Esophagus muscularis mucosa (tissue), 4 donors: ENCODE measurements around the gene ACE2. TPM values are rescaled to one million over a fixed set of nuclear protein-coding genes. Genes with fewer than 3 reads are reported as not detected.

Experiments
- DNase-seq: peaks from one replicate; pipeline ENCODE4 v3.0.0-alpha.2; 2017; ENCODE audit errors: extremely low spot score
- H3K27ac ChIP-seq, 4 donors: fragments of 200-600 bp; sonication (generic); replicated peaks in 1 of 4; 1 replicate in 3 of 4; 2 replicates in 1 of 4; pipeline ENCODE4 v1.5.1; 2016 to 2019; ENCODE audit warnings: mild to moderate bottlenecking in 1 of 4
- H3K27me3 ChIP-seq, 4 donors: fragments of 200-600 bp; sonication (generic); one replicate each; pipeline versions ENCODE4 v1.5.1 to v1.6.0; 2016 to 2019
- H3K36me3 ChIP-seq, 4 donors: fragments of 200-600 bp; sonication (generic); one replicate each; pipeline ENCODE4 v1.5.1; 2016 to 2019
- H3K4me1 ChIP-seq, 4 donors: fragments of 200-600 bp; sonication (generic); one replicate each; pipeline ENCODE4 v1.5.1; 2016 to 2019
- H3K4me3 ChIP-seq, 4 donors: fragments of 200-600 bp; sonication (generic); 1 replicate in 2 of 4; 2 replicates in 2 of 4; pipeline ENCODE4 v1.5.1; 2016 to 2019; ENCODE audit warnings: mild to moderate bottlenecking in 4 of 4, moderate library complexity in 1 of 4
- H3K9me3 ChIP-seq, 4 donors: fragments of 200-600 bp; sonication (generic); 1 replicate in 3 of 4; 2 replicates in 1 of 4; pipeline ENCODE4 v1.5.1; 2016 to 2019
- EP300 ChIP-seq: sonication (generic); formaldehyde crosslinking; IDR thresholded peaks from one replicate; pipeline ENCODE4 v1.6.1; 2017; ENCODE audit warnings: antibody characterized with exemption
- POLR2A ChIP-seq: fragments of 450-650 bp; IDR thresholded peaks from one replicate; pipeline ENCODE4 v1.6.1; 2017; ENCODE audit warnings: antibody characterized with exemption, moderate library complexity, mild to moderate bottlenecking, low read depth
- POLR2AphosphoS5 ChIP-seq, 2 donors: sonication (generic); formaldehyde crosslinking; IDR thresholded peaks; one replicate each; pipeline ENCODE4 v1.6.1; 2017; ENCODE audit warnings: antibody characterized with exemption in 2 of 2
- WGBS: methylation state at CpG from one replicate; pipeline ENCODE4 v1.1.5; 2018; 5-methylcytosine and 5-hydroxymethylcytosine counted together
- intact Hi-C: fragments of 100-400 bp; cut with DNase I; formaldehyde crosslinking; loops from one replicate; pipeline ENCODE4 v1.15.1; 2023
- total RNA-seq, 4 donors: library from RNA; depleted of rRNA; stranded (reverse); fragments of >200 nt; gene quantifications; one replicate each; pipeline versions ENCODE4 v1.1.0 to v1.2.1, GENCODE V29; 2016
- TF ChIP-seq, protein P1 (sequence below), 3 experiments: fragments of 200-600 bp in 2 of 3; fragments of 450-650 bp in 1 of 3; sonication (generic) in 2 of 3; IDR thresholded peaks; one replicate each; pipeline ENCODE4 v1.5.1; 2017 to 2019; ENCODE audit warnings: antibody characterized with exemption in 3 of 3, mild to moderate bottlenecking in 2 of 3, moderate library complexity in 1 of 3

ACE2 gene
- total RNA-seq, 4 donors from 2014 or later = 2.9 to 5.2 (median 4.2) TPM

- 69% methylated on average over 3 of the region's 3 CpGs for WGBS
- Histone ChIP-seq H3K27me3 (no peaks in the 10 kb centered on the region), H3K27ac (no peak overlapping the region), H3K4me3 (no peak overlapping the region), H3K4me1 (no peaks in the 10 kb centered on the region), H3K9me3 (no peaks in the 10 kb centered on the region), H3K36me3 (no peaks in the 10 kb centered on the region)
- no peak for DNase-seq
- intact Hi-C loops = no loop called here
- no peak for TF ChIP-seq POLR2AphosphoS5 (IDR thresholded peaks at IDR 0.05)
- no peak for TF ChIP-seq EP300
- TF ChIP-seq, protein P1, sequence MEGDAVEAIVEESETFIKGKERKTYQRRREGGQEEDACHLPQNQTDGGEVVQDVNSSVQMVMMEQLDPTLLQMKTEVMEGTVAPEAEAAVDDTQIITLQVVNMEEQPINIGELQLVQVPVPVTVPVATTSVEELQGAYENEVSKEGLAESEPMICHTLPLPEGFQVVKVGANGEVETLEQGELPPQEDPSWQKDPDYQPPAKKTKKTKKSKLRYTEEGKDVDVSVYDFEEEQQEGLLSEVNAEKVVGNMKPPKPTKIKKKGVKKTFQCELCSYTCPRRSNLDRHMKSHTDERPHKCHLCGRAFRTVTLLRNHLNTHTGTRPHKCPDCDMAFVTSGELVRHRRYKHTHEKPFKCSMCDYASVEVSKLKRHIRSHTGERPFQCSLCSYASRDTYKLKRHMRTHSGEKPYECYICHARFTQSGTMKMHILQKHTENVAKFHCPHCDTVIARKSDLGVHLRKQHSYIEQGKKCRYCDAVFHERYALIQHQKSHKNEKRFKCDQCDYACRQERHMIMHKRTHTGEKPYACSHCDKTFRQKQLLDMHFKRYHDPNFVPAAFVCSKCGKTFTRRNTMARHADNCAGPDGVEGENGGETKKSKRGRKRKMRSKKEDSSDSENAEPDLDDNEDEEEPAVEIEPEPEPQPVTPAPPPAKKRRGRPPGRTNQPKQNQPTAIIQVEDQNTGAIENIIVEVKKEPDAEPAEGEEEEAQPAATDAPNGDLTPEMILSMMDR (IDR thresholded peaks at IDR 0.05) = no peak
- TF ChIP-seq POLR2A = no peak
Measured at GRCh38 chrX:15619053-15619755, 18.4 kb upstream of the ACE2 start.

- Histone ChIP-seq H3K36me3 (no peaks in the 10 kb centered on the region), H3K27ac (no peak overlapping the region), H3K4me1 (no peaks in the 10 kb centered on the region), H3K27me3 (no peaks in the 10 kb centered on the region), H3K4me3 (no peak overlapping the region), H3K9me3 (no peaks in the 10 kb centered on the region)
- TF ChIP-seq POLR2AphosphoS5 (IDR thresholded peaks at IDR 0.05) (no peak), POLR2A (no peak), EP300 (no peak)
- TF ChIP-seq, protein P1 (IDR thresholded peaks at IDR 0.05) = no peak
- WGBS = 84% methylated on average over 6 of the region's 6 CpGs
- DNase-seq = no peak
- intact Hi-C loops = no loop called here
Measured at GRCh38 chrX:15617111-15617510, 16.4 kb upstream of the ACE2 start.

- no peak for DNase-seq
- 80% methylated on average over 3 of the region's 3 CpGs for WGBS
- Histone ChIP-seq H3K4me3 (no peak overlapping the region), H3K4me1 (no peaks in the 10 kb centered on the region), H3K27me3 (no peaks in the 10 kb centered on the region), H3K9me3 (no peaks in the 10 kb centered on the region), H3K27ac (no peak overlapping the region), H3K36me3 (no peaks in the 10 kb centered on the region)
- intact Hi-C loops = no loop called here
- TF ChIP-seq EP300 = no peak
- TF ChIP-seq, protein P1 (IDR thresholded peaks at IDR 0.05) = no peak
- no peak for TF ChIP-seq POLR2AphosphoS5 (IDR thresholded peaks at IDR 0.05)
- TF ChIP-seq POLR2A = no peak
Measured at GRCh38 chrX:15616531-15616930, 15.8 kb upstream of the ACE2 start.

GRCh38 chrX:15607067-15607466 lies 6.3 kb upstream of the ACE2 start:
- no peak overlapping the region for H3K4me3 ChIP-seq
- no peaks in the 10 kb centered on the region for H3K4me1 ChIP-seq
- DNase-seq = no peak
- no peak overlapping the region for H3K27ac ChIP-seq
- H3K27me3 ChIP-seq = peaks cover 0 to 8% (median 0%) of the 10 kb centered on the region in 4 donors
- H3K9me3 ChIP-seq = no peaks in the 10 kb centered on the region
- no peak for TF ChIP-seq EP300
- H3K36me3 ChIP-seq = no peaks in the 10 kb centered on the region
- intact Hi-C loops = no loop called here
- 74% methylated on average over 5 of the region's 5 CpGs for WGBS

DNA sequence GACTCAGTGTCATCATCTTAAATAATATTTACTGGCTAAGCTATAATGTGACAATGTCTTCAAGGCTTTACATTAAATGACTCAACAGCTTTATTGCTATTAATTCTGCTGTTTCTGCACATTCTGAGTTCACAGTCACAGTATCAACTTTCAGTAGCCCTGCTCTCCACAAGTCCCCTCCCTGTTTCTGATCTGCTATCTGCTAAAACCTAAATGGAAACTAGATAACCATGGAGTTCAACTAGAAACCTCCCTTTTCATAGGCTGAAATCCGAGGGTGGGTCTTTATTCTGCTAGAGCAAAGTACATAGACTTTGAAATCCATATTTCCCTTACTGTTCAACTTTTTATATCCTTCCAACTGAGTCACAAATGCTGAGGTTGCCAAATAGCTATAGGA lies 5.4 kb upstream of the ACE2 start:
- no peak for DNase-seq
- Histone ChIP-seq H3K27ac (no peak overlapping the region), H3K36me3 (no peaks in the 10 kb centered on the region), H3K9me3 (no peaks in the 10 kb centered on the region), H3K4me1 (no peaks in the 10 kb centered on the region), H3K4me3 (no peak overlapping the region), H3K27me3 (peaks cover 0 to 8% (median 0%) of the 10 kb centered on the region in 4 donors)
- WGBS = 11% methylated on average over 1 of the region's 1 CpG
- TF ChIP-seq POLR2A = no peak
- TF ChIP-seq, protein P1 (IDR thresholded peaks at IDR 0.05) = no peak
- TF ChIP-seq EP300 = no peak
- TF ChIP-seq POLR2AphosphoS5 (IDR thresholded peaks at IDR 0.05) = no peak
- intact Hi-C loops = no loop called here
